DND-41 (cell line): ENCODE measurements around the gene MAGI1.
"Not testable (repeated sequence)": the region's sequence is repeated elsewhere in the genome, so short reads cannot be mapped to it uniquely, and the experiment has no call there.

Experiments
- ATAC-seq: fragments of 200-7000 bp; cut with Tn5 transposase; 3 replicates; pipeline ENCODE4 v1.9.1; 2021; ENCODE audit warnings: low read depth; ENCODE audit not compliant: insufficient read depth
- DNase-seq: peaks from one replicate; pipeline ENCODE4 v3.0.0-alpha.2; 2020
- H2AFZ ChIP-seq: 2 replicates; pipeline ENCODE4 v1.6.0; 2012; ENCODE audit warnings: low read depth, low read length
- H3K27ac ChIP-seq: 2 replicates; pipeline ENCODE4 v1.5.1; 2012; ENCODE audit warnings: low read length, inconsistent platforms
- H3K27me3 ChIP-seq: fragments of 200-600 bp; sonication (generic); 2 replicates; pipeline ENCODE4 v1.6.0; 2012; ENCODE audit warnings: low read length, mild to moderate bottlenecking, inconsistent platforms; ENCODE audit not compliant: insufficient read depth, poor library complexity
- H3K36me3 ChIP-seq: 2 replicates; pipeline ENCODE4 v1.5.1; 2012; ENCODE audit warnings: low read length, inconsistent platforms; ENCODE audit not compliant: insufficient read depth
- H3K4me1 ChIP-seq: 2 replicates; pipeline ENCODE4 v1.5.1; 2012; ENCODE audit warnings: mild to moderate bottlenecking, low read length; ENCODE audit not compliant: insufficient read depth
- H3K4me2 ChIP-seq: 2 replicates; pipeline ENCODE4 v1.6.0; 2012; ENCODE audit warnings: mild to moderate bottlenecking, moderate library complexity, low read length, inconsistent platforms; ENCODE audit not compliant: insufficient read depth
- H3K4me3 ChIP-seq, 2 experiments: fragments of 200-600 bp in 1 of 2; shearing (Covaris generic) in 1 of 2; 2 replicates each; pipeline ENCODE4 v1.5.1; 2012 to 2016; ENCODE audit warnings: inconsistent platforms in 2 of 2, low read length in 2 of 2, mild to moderate bottlenecking in 2 of 2, low read depth in 1 of 2, moderate library complexity in 1 of 2
- H3K79me2 ChIP-seq: 2 replicates; pipeline ENCODE4 v1.6.0; 2012; ENCODE audit warnings: low read length, inconsistent platforms; ENCODE audit not compliant: insufficient read depth
- H3K9ac ChIP-seq: 2 replicates; pipeline ENCODE4 v1.6.0; 2012; ENCODE audit warnings: low read depth, mild to moderate bottlenecking, inconsistent platforms, low read length, moderate library complexity
- H3K9me3 ChIP-seq: 2 replicates; pipeline ENCODE4 v1.5.1; 2012; ENCODE audit warnings: low read length, moderate library complexity, mild to moderate bottlenecking, inconsistent platforms; ENCODE audit not compliant: insufficient read depth, severe bottlenecking
- H4K20me1 ChIP-seq: 2 replicates; pipeline ENCODE4 v1.6.0; 2012; ENCODE audit warnings: low read length; ENCODE audit not compliant: insufficient read depth
- CTCF ChIP-seq: IDR thresholded peaks from 2 replicates; pipeline ENCODE4 v1.5.1; 2012; ENCODE audit warnings: borderline replicate concordance, low read length, moderate library complexity, mild to moderate bottlenecking; ENCODE audit not compliant: poor library complexity, severe bottlenecking; ENCODE audit errors: extremely low read depth
- EZH2 ChIP-seq: IDR thresholded peaks from 3 replicates; pipeline ENCODE4 v1.6.1; 2012; ENCODE audit warnings: borderline replicate concordance, low read depth, mild to moderate bottlenecking, moderate library complexity, low read length, inconsistent platforms; ENCODE audit not compliant: severe bottlenecking

Gene MAGI1

GRCh38 chr3:65614585-65614984 is 424.1 kb downstream of the MAGI1 start:
- H3K27ac ChIP-seq = no peak overlapping the region

GRCh38 chr3:65607965-65608460 is 430.7 kb downstream of the MAGI1 start:
- ATAC-seq, H3K4me3 ChIP-seq, H2AFZ ChIP-seq, H3K27me3 ChIP-seq, H3K4me1 ChIP-seq, H3K79me2 ChIP-seq, H3K27ac ChIP-seq, H3K9ac ChIP-seq, H3K36me3 ChIP-seq, H4K20me1 ChIP-seq, DNase-seq, H3K9me3 ChIP-seq, H3K4me2 ChIP-seq: not testable (repeated sequence)

More at GRCh38 chr3:65614585-65614984, 424.1 kb downstream of the MAGI1 start:
- Histone ChIP-seq H3K9ac (no peak overlapping the region), H4K20me1 (no peaks in the 10 kb centered on the region), H3K36me3 (no peaks in the 10 kb centered on the region), H3K4me3 (no peak overlapping the region), H3K4me1 (no peaks in the 10 kb centered on the region), H2AFZ (no peak overlapping the region), H3K27me3 (no peaks in the 10 kb centered on the region), H3K4me2 (no peak overlapping the region), H3K79me2 (no peaks in the 10 kb centered on the region), H3K9me3 (no peaks in the 10 kb centered on the region)
- ATAC-seq (no peak), DNase-seq (no peak)
- TF ChIP-seq CTCF = no peak

GRCh38 chr3:65607101-65607500 is 431.6 kb downstream of the MAGI1 start:
- DNase-seq (no peak), ATAC-seq (no peak)
- Histone ChIP-seq H3K27me3 (no peaks in the 10 kb centered on the region), H3K4me1 (no peaks in the 10 kb centered on the region), H3K9me3 (no peaks in the 10 kb centered on the region), H3K27ac (no peak overlapping the region), H3K4me2 (no peak overlapping the region), H4K20me1 (no peaks in the 10 kb centered on the region), H3K79me2 (no peaks in the 10 kb centered on the region), H3K36me3 (no peaks in the 10 kb centered on the region), H3K9ac (no peak overlapping the region), H2AFZ (no peak overlapping the region), H3K4me3 (no peak overlapping the region)
- no peak for TF ChIP-seq CTCF
- TF ChIP-seq EZH2 = no peak

GRCh38 chr3:65605876-65606432 is 432.8 kb downstream of the MAGI1 start:
- no peaks in the 10 kb centered on the region for H3K27me3 ChIP-seq
- no peaks in the 10 kb centered on the region for H3K4me1 ChIP-seq
- H4K20me1 ChIP-seq = no peaks in the 10 kb centered on the region
- no peak for TF ChIP-seq CTCF
- no peak for TF ChIP-seq EZH2
- H3K4me2 ChIP-seq = no peak overlapping the region
- no peaks in the 10 kb centered on the region for H3K36me3 ChIP-seq
- DNase-seq (no peak), ATAC-seq (no peak)
- no peak overlapping the region for H3K9ac ChIP-seq
- no peaks in the 10 kb centered on the region for H3K79me2 ChIP-seq
- no peak overlapping the region for H3K27ac ChIP-seq
- no peak overlapping the region for H2AFZ ChIP-seq
- no peaks in the 10 kb centered on the region for H3K9me3 ChIP-seq
- H3K4me3 ChIP-seq = no peak overlapping the region
